GM12864 (cell line): Measurements from ENCODE around the gene CWH43.

Source experiments
- DNase-seq: peaks from one replicate; pipeline ENCODE4 v3.0.0-alpha.2; 2011; ENCODE audit warnings: low read depth
- H3K4me3 ChIP-seq: 2 replicates; pipeline ENCODE4 v1.5.1; 2011; ENCODE audit warnings: mild to moderate bottlenecking, low read depth, low read length, control low read depth
- CTCF ChIP-seq: IDR thresholded peaks from 2 replicates; pipeline ENCODE4 v1.5.1; 2011; ENCODE audit warnings: low read depth, mild to moderate bottlenecking, moderate library complexity, low read length, control low read depth, inconsistent platforms; ENCODE audit errors: missing control alignments

The CWH43 gene

GRCh38 chr4:48960988-48961635, 25.0 kb upstream of the CWH43 start:
- no peak overlapping the region for H3K4me3 ChIP-seq
- no peak for DNase-seq
- TF ChIP-seq CTCF, result no peak

GRCh38 chr4:48962636-48963035, 23.4 kb upstream of the CWH43 start:
- H3K4me3 ChIP-seq, result no peak overlapping the region
- DNase-seq, result no peak
- no peak for TF ChIP-seq CTCF

GRCh38 chr4:48963042-48963679, 22.9 kb upstream of the CWH43 start:
- peak; percentile 92 for TF ChIP-seq CTCF
- H3K4me3 ChIP-seq, result no peak overlapping the region
- DNase-seq, result peak; percentile 61

GRCh38 chr4:48967101-48967500, 19.0 kb upstream of the CWH43 start:
- TF ChIP-seq CTCF, result no peak
- H3K4me3 ChIP-seq, result no peak overlapping the region
- DNase-seq, result no peak

- TF ChIP-seq CTCF, result no peak
- no peak overlapping the region for H3K4me3 ChIP-seq
Observed at GRCh38 chr4:48967631-48968030, 18.4 kb upstream of the CWH43 start.

GRCh38 chr4:48968814-48969213, 17.3 kb upstream of the CWH43 start:
- DNase-seq, result no peak
- TF ChIP-seq CTCF, result no peak
- no peak overlapping the region for H3K4me3 ChIP-seq

More at GRCh38 chr4:48967631-48968030, 18.4 kb upstream of the CWH43 start:
- no peak for DNase-seq

GRCh38 chr4:48970471-48970921, 15.6 kb upstream of the CWH43 start:
- no peak for DNase-seq
- TF ChIP-seq CTCF, result no peak
- H3K4me3 ChIP-seq, result no peak overlapping the region
